Left lung (tissue), 10 donors: ENCODE measurements around the gene SEC16B. TPM values are rescaled to one million over a fixed set of nuclear protein-coding genes. Genes with fewer than 3 reads are reported as not detected.

ENCODE experiments used
- ATAC-seq: fragments of 200-7000 bp; cut with Tn5 transposase; one replicate; pipeline ENCODE4 v1.9.1; 2020; ENCODE audit warnings: moderate library complexity
- DNase-seq, 4 donors: peaks; one replicate each; pipeline ENCODE4 v3.0.0-alpha.2; 2013 to 2020
- H3K27ac ChIP-seq, 2 donors: fragments of 200-600 bp; sonication (generic) in 1 of 2; one replicate each; pipeline versions ENCODE4 v1.5.0 to v1.8.0; 2020 to 2021
- H3K27me3 ChIP-seq, 2 donors: fragments of 200-600 bp; sonication (generic) in 1 of 2; one replicate each; pipeline versions ENCODE4 v1.5.0 to v1.8.0; 2020 to 2021
- H3K36me3 ChIP-seq, 2 donors: fragments of 200-600 bp; sonication (generic) in 1 of 2; one replicate each; pipeline versions ENCODE4 v1.5.0 to v1.8.0; 2020 to 2021
- H3K4me1 ChIP-seq, 2 donors: fragments of 200-600 bp; one replicate each; pipeline ENCODE4 v1.8.0; 2021
- H3K4me3 ChIP-seq, 2 donors: fragments of 200-600 bp; sonication (generic) in 1 of 2; one replicate each; pipeline versions ENCODE4 v1.5.0 to v1.8.0; 2020 to 2021; ENCODE audit warnings: mild to moderate bottlenecking in 1 of 2
- H3K9me3 ChIP-seq, 2 donors: fragments of 200-600 bp; sonication (generic) in 1 of 2; one replicate each; pipeline versions ENCODE4 v1.5.0 to v1.8.0; 2020 to 2021
- CTCF ChIP-seq, 2 donors: fragments of 200-600 bp; sonication (generic) in 1 of 2; IDR thresholded peaks; one replicate each; pipeline versions ENCODE4 v1.5.0 to v1.8.0; 2021; ENCODE audit warnings: antibody characterized with exemption in 2 of 2
- intact Hi-C, 2 donors: fragments of 100-400 bp; cut with DNase I; formaldehyde crosslinking; loops; one replicate each; pipeline versions ENCODE4 v1.11.2 to v1.14.2; 2022
- polyA plus RNA-seq, 6 donors: library from polyadenylated mRNA; unstranded; fragments of 120-200 nt; gene quantifications; one replicate each; pipeline ENCODE4 v1.2.1, GENCODE V29; 2013; ENCODE audit not compliant: insufficient read length in 6 of 6
- total RNA-seq, 2 donors: library from RNA; stranded (reverse); fragmentation: NEBNext Ultra II Directional; extraction: Animal tissue kit (Norgen Biotek cat#: 25700); gene quantifications; one replicate each; pipeline ENCODE4 v1.2.1, GENCODE V29; 2021
- donor health status: DM: no; HTN: yes; CAD: no.
- donor health status: DM: no; HTN: no; CAD: no.

The SEC16B gene
- total and polyA plus RNA-seq, 8 donors, result 1.8 to 6.9 (median 3.9) TPM

GRCh38 chr1:177944016-177944949 is 25.6 kb downstream of the SEC16B start:
- no peak overlapping the region for H3K27ac ChIP-seq
- peak; percentile 24 for ATAC-seq

GRCh38 chr1:177941976-177942375 is 27.9 kb downstream of the SEC16B start:
- Histone ChIP-seq H3K4me3 (no peak overlapping the region), H3K36me3 (no peaks in the 10 kb centered on the region), H3K27ac (no peak overlapping the region), H3K9me3 (no peaks in the 10 kb centered on the region), H3K27me3 (no peaks in the 10 kb centered on the region), H3K4me1 (no peaks in the 10 kb centered on the region)
- intact Hi-C loops, result loop anchor here in 1 of 2 donors (10.0 kb wide), 1 partner anchor 1047 kb away; no protein-coding TSS in a partner anchor
- no peak for ATAC-seq
- DNase-seq, result no peak
- no peak for TF ChIP-seq CTCF (IDR thresholded peaks at IDR 0.05)

More at GRCh38 chr1:177944016-177944949, 25.6 kb downstream of the SEC16B start:
- intact Hi-C loops, result loop anchor here in 1 of 2 donors (10.0 kb wide), 1 partner anchor 1049 kb away; no protein-coding TSS in a partner anchor
- Histone ChIP-seq H3K4me1 (no peaks in the 10 kb centered on the region), H3K4me3 (no peak overlapping the region), H3K9me3 (no peaks in the 10 kb centered on the region), H3K27me3 (no peaks in the 10 kb centered on the region), H3K36me3 (no peaks in the 10 kb centered on the region)
- no peak for TF ChIP-seq CTCF (IDR thresholded peaks at IDR 0.05)
- peak in 1 of 4 donors; percentile 44 for DNase-seq

GRCh38 chr1:177940682-177941081 is 29.2 kb downstream of the SEC16B start:
- Histone ChIP-seq H3K4me3 (no peak overlapping the region), H3K9me3 (no peaks in the 10 kb centered on the region), H3K27ac (no peak overlapping the region), H3K36me3 (no peaks in the 10 kb centered on the region), H3K27me3 (no peaks in the 10 kb centered on the region), H3K4me1 (no peaks in the 10 kb centered on the region)
- TF ChIP-seq CTCF (IDR thresholded peaks at IDR 0.05), result no peak
- intact Hi-C loops, result loop anchor here in 1 of 2 donors (10.0 kb wide), 1 partner anchor 1046 kb away; no protein-coding TSS in a partner anchor
- DNase-seq (no peak), ATAC-seq (no peak)

- no peaks in the 10 kb centered on the region for H3K27me3 ChIP-seq
- no peaks in the 10 kb centered on the region for H3K36me3 ChIP-seq
- DNase-seq (no peak), ATAC-seq (no peak)
- H3K4me1 ChIP-seq, result no peaks in the 10 kb centered on the region
- H3K4me3 ChIP-seq, result no peak overlapping the region
- no peak for TF ChIP-seq CTCF (IDR thresholded peaks at IDR 0.05)
- intact Hi-C loops, result no loop called here
- no peaks in the 10 kb centered on the region for H3K9me3 ChIP-seq
- no peak overlapping the region for H3K27ac ChIP-seq
Observed at GRCh38 chr1:177937931-177938330, 31.9 kb downstream of the SEC16B start.

- DNase-seq (no peak), ATAC-seq (no peak)
- Histone ChIP-seq H3K4me1 (no peaks in the 10 kb centered on the region), H3K27me3 (no peaks in the 10 kb centered on the region), H3K27ac (no peak overlapping the region), H3K36me3 (peaks cover 0 to 6% of the 10 kb centered on the region in 2 donors), H3K9me3 (no peaks in the 10 kb centered on the region), H3K4me3 (no peak overlapping the region)
- intact Hi-C loops, result no loop called here
- TF ChIP-seq CTCF (IDR thresholded peaks at IDR 0.05), result no peak
Observed at GRCh38 chr1:177937174-177937770, 32.6 kb downstream of the SEC16B start.
